Stimulated activated CD8-positive, alpha-beta memory T cell treated with anti-CD3 and anti-CD28 coated beads, Interleukin-7, amount 100 ng/mL, for 48 hours (primary cell): ENCODE data around the gene APOL3.
A peak's percentile ranks its signal among the peaks of the same experiment; 100 is the strongest.
"Not testable (repeated sequence)": the region's sequence is repeated elsewhere in the genome, so short reads cannot be mapped to it uniquely, and the experiment has no call there.

ENCODE experiments used
- DNase-seq, 2 donors: peaks; one replicate each; pipeline ENCODE4 v3.0.0-alpha.2; 2020; ENCODE audit warnings: low read depth in 1 of 2; ENCODE audit errors: extremely low read depth in 1 of 2

Gene APOL3, protein sequence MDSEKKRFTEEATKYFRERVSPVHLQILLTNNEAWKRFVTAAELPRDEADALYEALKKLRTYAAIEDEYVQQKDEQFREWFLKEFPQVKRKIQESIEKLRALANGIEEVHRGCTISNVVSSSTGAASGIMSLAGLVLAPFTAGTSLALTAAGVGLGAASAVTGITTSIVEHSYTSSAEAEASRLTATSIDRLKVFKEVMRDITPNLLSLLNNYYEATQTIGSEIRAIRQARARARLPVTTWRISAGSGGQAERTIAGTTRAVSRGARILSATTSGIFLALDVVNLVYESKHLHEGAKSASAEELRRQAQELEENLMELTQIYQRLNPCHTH

GRCh38 chr22:36160499-36160942, at the start of gene APOL3:
TSS of gene APOL3 (minus strand) at chr22:36160755. CDS start at chr22:36149055, 11,700 bp downstream.
- no peak for DNase-seq

DNA sequence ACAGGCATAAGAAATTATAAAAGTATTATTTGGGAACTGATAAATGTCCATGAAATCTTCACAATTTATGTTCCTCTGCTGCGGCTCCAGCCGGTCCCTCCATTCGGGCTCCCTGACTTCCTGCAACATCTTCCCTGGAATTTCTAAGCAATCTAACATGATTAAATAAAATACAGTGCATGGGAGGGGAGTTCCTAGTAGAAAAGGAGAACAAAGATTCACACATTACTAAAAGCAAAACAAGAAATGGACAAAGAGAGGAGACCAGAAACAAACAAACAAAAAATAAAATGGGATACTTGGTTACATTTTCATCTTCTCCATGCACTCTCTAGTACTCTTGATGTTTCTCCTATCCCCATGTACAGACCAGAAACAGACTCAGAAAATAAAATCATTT, 49.7 kb upstream of the APOL3 start:
- no peak for DNase-seq

GRCh38 chr22:36209488-36209908, 48.9 kb upstream of the APOL3 start:
- DNase-seq = not testable (repeated sequence)

DNA sequence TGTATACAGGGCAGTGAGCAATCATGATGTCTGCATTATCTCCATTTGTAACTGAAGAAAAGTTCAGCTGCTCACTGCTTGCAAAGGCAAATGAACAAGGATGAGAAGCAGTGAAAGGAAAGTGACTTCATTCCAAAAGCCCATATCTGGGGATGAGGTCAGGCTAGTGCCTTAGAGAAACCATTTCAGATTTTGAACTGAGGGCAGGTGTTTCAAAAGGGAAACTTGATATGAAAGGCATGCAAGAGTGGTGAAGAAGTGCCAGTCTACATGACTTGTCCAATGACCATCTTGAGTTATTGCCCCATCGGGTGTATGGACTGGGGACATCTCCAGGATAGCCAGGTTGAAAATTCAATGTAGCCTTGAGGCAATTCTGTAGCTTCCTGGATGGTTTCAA, 48.4 kb upstream of the APOL3 start:
- no peak for DNase-seq

GRCh38 chr22:36208162-36208765, 47.7 kb upstream of the APOL3 start:
- DNase-seq = no peak

GRCh38 chr22:36206255-36206654, 45.7 kb upstream of the APOL3 start:
- no peak for DNase-seq

DNA sequence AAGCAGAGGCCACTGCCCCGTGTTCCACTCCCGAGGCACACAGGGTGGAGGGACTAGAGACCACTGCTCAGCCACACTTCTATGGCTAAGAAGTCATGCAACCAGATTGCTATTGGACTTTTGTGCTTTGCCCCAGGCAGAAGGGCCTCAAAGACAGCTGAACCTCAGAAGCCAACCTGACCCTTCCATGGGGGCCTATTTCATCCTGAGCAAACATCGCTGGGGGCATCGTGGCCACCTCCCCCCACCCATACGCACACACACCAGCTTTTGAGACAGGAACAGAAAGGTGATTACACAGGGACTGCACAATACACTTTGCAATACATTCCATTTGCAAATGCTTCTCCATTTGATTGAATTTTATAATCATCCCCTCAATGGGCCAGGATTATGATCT, 45.0 kb upstream of the APOL3 start:
- not testable (repeated sequence) for DNase-seq

DNA sequence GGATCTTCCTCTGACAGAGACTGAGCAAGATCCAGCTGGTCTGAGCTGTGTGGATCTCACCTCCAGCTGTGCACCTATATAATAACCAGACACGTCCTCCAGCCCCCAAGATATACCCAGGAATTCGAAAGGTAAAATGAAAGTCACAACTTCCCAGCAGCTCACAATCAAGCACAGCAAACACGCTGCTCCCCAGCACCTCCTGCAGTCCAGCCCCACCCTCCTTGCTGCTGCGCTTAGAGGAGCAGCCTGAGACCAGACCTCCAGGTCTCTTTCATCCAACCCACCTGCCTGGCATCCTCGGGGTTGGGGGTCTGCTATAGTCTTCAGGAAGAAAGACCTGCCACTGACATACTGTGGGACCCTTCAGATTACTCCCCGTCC, 44.1 kb upstream of the APOL3 start:
- no peak for DNase-seq

DNA sequence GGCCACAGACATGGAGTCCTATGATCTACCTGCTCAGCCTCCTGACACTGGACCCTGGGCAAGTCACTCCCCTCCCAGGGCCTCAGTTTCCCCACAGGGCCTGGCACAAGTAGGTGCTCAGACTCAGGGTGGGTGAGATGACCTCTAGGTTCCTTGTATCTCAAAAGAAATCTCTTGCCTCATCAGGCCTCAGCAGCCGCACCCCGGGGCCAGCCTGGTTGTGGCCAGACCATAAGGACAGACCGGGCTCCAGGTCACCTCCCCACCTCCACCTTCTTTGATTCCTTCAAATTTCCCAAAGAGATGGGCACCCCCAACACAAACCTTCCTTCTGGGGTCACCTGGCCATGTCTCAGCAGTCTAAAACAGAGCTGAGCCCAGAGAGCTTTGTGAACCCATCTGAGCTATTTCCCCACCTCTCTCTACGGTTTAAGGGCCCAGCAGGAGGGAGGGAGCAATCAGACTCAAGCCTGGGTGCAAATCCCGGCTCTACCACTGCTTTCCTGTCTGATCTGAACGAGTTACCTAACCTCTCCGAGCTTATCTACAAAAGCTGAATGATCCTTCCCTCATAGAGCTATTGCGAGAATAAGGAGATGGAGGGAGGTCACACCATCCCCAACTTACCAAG, 43.6 kb upstream of the APOL3 start:
- no peak for DNase-seq

DNA sequence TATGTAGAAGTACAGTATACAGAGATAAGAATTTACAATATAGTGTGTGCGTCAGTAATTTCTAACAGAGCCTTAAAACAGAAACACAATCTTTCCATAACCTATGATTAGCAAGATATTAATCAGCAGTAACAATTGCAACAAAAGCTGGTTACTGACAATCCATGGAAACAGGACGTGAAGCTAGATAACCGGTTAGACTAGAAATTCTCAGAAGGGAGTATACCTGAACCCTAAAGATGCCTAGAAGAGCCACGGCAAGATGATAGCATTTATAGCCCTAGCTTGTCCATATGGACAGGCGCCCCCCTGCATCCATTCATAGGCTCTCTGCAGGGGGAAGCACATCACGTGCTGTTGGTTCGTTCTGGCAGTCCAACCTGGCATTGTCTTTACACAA, 42.9 kb upstream of the APOL3 start:
- DNase-seq = not testable (repeated sequence)

DNA sequence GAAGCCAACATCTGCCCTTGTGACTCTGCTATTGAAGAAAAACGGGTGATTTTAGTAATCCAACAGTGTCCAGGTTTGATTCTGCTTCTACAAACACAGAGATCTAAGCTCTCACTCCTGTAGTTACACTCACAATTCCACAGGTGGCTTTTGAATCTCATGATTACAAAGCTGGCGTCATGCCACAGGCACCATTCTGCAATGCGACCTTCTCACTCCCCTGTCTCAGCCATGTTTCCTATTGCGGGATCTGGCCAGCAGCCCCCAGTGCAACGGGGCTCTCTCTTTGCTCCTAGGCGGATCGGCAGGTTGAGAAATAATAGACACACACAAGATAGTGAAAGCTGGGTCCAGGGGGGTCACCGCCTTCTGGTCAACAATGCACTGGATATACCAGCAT, 42.4 kb upstream of the APOL3 start:
- not testable (repeated sequence) for DNase-seq

- no peak for DNase-seq
These were observed 41.2 kb upstream of the APOL3 start, which contains the start of gene APOL4 for GRCh38 chr22:36201630-36202319. TSS of gene APOL4 (minus strand) at chr22:36201809. CDS start at chr22:36201734, 75 bp downstream.

DNA sequence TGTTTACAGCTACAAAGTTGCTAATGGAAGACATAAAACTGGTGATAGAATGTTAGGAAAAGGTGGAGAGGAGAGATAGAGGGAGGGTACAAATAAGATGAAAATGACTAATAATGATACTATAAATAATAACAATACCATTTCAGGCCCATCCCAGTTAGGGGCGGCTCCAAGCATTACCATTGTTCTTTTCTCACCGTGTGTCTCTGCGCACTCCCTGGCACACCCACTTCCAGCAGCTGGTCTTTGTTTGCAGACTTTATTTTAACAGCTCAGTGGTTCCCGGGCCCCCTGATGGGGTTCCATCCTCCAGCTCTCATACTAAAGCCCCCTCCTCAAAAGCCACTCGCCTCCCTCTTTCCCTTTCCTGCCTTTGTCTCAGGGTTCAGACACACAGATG, 40.5 kb upstream of the APOL3 start:
- not testable (repeated sequence) for DNase-seq

DNA sequence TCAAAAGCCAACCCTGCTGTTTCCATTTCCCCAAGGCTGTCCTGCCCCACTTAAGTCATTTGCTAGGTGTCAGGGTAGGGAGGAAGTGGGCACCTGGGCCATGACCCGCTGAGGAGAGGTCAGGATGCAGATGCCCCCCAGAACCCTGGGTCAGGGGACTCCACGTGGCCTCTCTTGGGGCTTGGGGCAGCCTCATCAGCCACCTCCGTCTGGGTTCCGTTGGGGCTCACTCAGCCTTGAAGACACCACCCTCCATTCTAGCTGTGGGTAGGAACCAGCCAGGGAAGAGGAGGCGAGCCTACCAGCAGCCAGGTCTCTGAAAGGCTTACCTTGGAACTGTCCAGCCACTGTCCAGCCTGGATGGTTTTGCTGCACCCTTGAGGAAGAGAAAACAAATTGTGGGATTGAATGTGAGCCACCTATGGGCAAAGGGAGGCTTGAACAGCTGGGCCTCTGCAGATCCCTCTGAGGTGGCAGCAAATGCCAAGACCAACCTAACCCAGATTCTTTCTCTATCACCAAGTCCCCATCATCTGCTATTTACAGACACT, 38.5 kb upstream of the APOL3 start:
- DNase-seq = no peak

DNA sequence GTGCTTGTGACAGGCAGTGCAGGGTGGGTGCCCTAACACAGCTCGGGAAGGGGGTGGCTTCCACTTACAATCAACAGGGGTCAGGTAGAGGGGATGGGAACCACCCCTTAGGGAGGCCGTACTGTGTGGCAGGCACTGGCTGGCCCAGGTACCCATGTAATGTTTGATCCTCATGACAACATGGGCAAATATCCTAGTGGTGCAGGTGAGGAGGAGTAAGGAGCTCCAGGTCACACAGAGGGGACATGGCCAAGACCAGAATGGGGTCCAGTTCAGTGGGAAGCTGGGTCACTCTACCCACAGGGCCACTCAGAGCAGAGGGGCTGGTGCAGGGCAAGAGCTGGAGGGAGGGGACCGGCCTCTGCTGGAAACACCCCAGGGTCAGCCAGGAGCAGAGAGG, 38.0 kb upstream of the APOL3 start:
- no peak for DNase-seq

DNA sequence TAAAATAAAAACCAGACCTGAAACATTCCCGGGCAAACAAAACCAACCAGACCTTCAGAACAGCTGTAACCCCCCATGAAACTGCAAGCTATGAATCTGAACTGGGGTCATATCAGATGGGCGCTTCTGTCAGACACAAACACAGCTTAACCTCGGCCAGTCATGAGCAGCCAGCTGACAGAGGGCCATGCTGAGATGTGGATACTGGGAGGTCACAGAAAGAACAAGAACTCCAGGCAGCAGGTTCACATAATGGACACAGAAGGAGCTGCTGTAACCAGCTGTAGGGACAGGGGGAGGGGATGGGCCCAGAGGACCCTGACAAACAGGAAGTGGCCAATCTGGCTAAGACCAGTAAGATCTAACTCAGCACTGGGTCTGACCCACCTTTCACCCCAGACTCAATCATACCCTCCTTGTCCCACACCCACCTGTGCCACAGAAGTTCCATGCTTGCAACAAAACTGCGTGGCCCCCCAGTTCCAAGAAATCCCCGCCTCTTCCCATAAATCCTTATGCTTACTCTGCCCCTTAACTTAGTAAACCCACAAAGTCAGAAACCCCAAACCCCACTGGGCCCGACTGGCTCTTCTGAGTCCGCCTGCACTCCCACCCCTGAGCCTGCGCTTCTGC, 37.1 kb upstream of the APOL3 start:
- peak in 1 of 2 donors; percentile 45 for DNase-seq

GRCh38 chr22:36197065-36197440, 36.5 kb upstream of the APOL3 start:
- DNase-seq = no peak

- no peak for DNase-seq
These were observed 35.9 kb upstream of the APOL3 start for GRCh38 chr22:36196254-36197064.

- DNase-seq = peak in 1 of 2 donors; percentile 36
These were observed 34.4 kb upstream of the APOL3 start for GRCh38 chr22:36194971-36195370.

GRCh38 chr22:36194385-36194784, 33.8 kb upstream of the APOL3 start:
- no peak for DNase-seq
